K562 (cell line): ENCODE data around the gene JDP2. TPM values are rescaled to one million over a fixed set of nuclear protein-coding genes. Genes with fewer than 3 reads are reported as not detected.

ENCODE experiments used
- ATAC-seq: fragments of 200-7000 bp; cut with Tn5 transposase; 3 replicates; pipeline ENCODE4 v1.9.1; 2020; ENCODE audit warnings: moderate library complexity
- BruUV-seq: library from RNA; stranded (reverse); fragments of 400-500 nt; replicated peaks from 2 replicates; lab custom pipeline; 2021; lab: Mats Ljungman, UMichigan
- CTCF ChIA-PET: fragments of 300-600 bp; formaldehyde crosslinking; extraction: SDS; loops from one replicate; lab custom pipeline; 2021; ENCODE audit warnings: low intra/inter-chr PET ratio; lab: Yijun Ruan, JAX
- POLR2A ChIA-PET: fragments of 300-600, 350-650 bp; sonication (Branson Sonifier 250); formaldehyde crosslinking; extraction: SDS; loops from one replicate; lab custom pipeline; 2021; ENCODE audit warnings: antibody characterized with exemption, inconsistent platforms; lab: Yijun Ruan, JAX
- DNase-seq, 4 experiments: peaks; one replicate each; pipeline versions ENCODE4 v3.0.0 to v3.0.0-alpha.2; 2011 to 2018; ENCODE audit warnings: low spot score in 3 of 4, mixed read lengths in 3 of 4; ENCODE audit errors: extremely low read depth in 1 of 4
- FAIRE-seq: peaks from 2 replicates; lab custom pipeline; 2011; peaks lifted over from hg19 to GRCh38; lab: Jason Lieb, UNC
- H2AFZ ChIP-seq: 2 replicates; pipeline ENCODE4 v1.6.0; 2011; ENCODE audit warnings: low read depth, low read length, control low read depth, inconsistent platforms
- H3K27ac ChIP-seq: fragments of 200-600 bp; 3 replicates; pipeline ENCODE4 v1.8.0; 2011; ENCODE audit warnings: low read depth, mild to moderate bottlenecking, control low read depth, inconsistent platforms, low read length, moderate library complexity, mixed read lengths; ENCODE audit errors: extremely low read depth
- H3K27me3 ChIP-seq, 2 experiments: fragments of 300-600 bp in 1 of 2; 2 replicates in 1 of 2; 3 replicates in 1 of 2; pipeline versions ENCODE4 v1.6.0 to v1.8.0; 2011; ENCODE audit warnings: inconsistent platforms in 2 of 2, low read length in 2 of 2, mild to moderate bottlenecking in 1 of 2, mixed read lengths in 1 of 2, moderate library complexity in 1 of 2; ENCODE audit not compliant: control insufficient read depth in 2 of 2, insufficient read depth in 2 of 2
- H3K36me3 ChIP-seq: fragments of 300-600 bp; 3 replicates; pipeline ENCODE4 v1.8.0; 2011; ENCODE audit warnings: mild to moderate bottlenecking, low read length, inconsistent platforms; ENCODE audit not compliant: control insufficient read depth, insufficient read depth
- H3K4me1 ChIP-seq, 2 experiments: fragments of 200-600 bp in 1 of 2; replicated peaks in 1 of 2; 2 replicates in 1 of 2; 3 replicates in 1 of 2; pipeline versions ENCODE4 v1.5.1 to v1.8.0; 2011; ENCODE audit warnings: inconsistent platforms in 2 of 2, low read length in 2 of 2, mild to moderate bottlenecking in 1 of 2, mixed read lengths in 1 of 2, moderate library complexity in 1 of 2; ENCODE audit not compliant: control insufficient read depth in 2 of 2, insufficient read depth in 2 of 2
- H3K4me2 ChIP-seq: 2 replicates; pipeline ENCODE4 v1.6.1; 2011; ENCODE audit warnings: low read length, control low read depth, inconsistent platforms, mixed read lengths; ENCODE audit not compliant: insufficient read depth
- H3K4me3 ChIP-seq: fragments of 200-600 bp; sonication (generic), shearing (Covaris generic); 2 replicates; pipeline ENCODE4 v1.5.1; 2016; ENCODE audit warnings: control low read depth, inconsistent platforms
- H3K79me2 ChIP-seq: fragments of 200-600 bp; 3 replicates; pipeline ENCODE4 v1.8.0; 2011; ENCODE audit warnings: low read length, inconsistent platforms; ENCODE audit not compliant: control insufficient read depth, insufficient read depth
- H3K9ac ChIP-seq, 2 experiments: 2 replicates each; pipeline versions ENCODE4 v1.6.0 to v1.6.1; 2011; ENCODE audit warnings: low read depth in 2 of 2, low read length in 2 of 2, control low read depth in 1 of 2, inconsistent platforms in 1 of 2, mild to moderate bottlenecking in 1 of 2, mixed read lengths in 1 of 2; ENCODE audit not compliant: insufficient read depth in 1 of 2
- H3K9me1 ChIP-seq: one replicate; pipeline ENCODE4 v1.6.0; 2011; ENCODE audit warnings: inconsistent platforms, mild to moderate bottlenecking, low read length, moderate library complexity; ENCODE audit not compliant: control insufficient read depth, insufficient read depth
- H3K9me3 ChIP-seq: replicated peaks from 2 replicates; pipeline ENCODE4 v1.5.1; 2011; ENCODE audit warnings: low read depth, low read length, inconsistent platforms; ENCODE audit not compliant: control insufficient read depth, insufficient read depth
- H4K20me1 ChIP-seq: replicated peaks from 2 replicates; pipeline ENCODE4 v1.6.1; 2011; ENCODE audit warnings: low read length, inconsistent platforms, mixed read lengths; ENCODE audit not compliant: control insufficient read depth, insufficient read depth
- C11orf30 ChIP-seq: fragments of 450-650 bp; IDR thresholded peaks from 2 replicates; pipeline ENCODE4 v1.6.1; 2016; ENCODE audit warnings: low read depth, mild to moderate bottlenecking
- MAFF ChIP-seq: IDR thresholded peaks from 2 replicates; pipeline ENCODE4 v1.6.1; 2012; ENCODE audit warnings: low read length, improper control_type of control experiment
- MAFG ChIP-seq: fragments of 450-650 bp; conservative IDR thresholded peaks from 2 replicates; pipeline ENCODE4 v1.6.1; 2016; ENCODE audit warnings: missing genetic modification characterization, missing compliant biosample characterization
- MAFK ChIP-seq: IDR thresholded peaks from 2 replicates; pipeline ENCODE4 v1.6.1; 2011; ENCODE audit warnings: low read length, improper control_type of control experiment
- ZNF316 ChIP-seq: fragments of 450-650 bp; IDR thresholded peaks from 2 replicates; pipeline ENCODE4 v1.6.1; 2016
- WGBS: fragments of 100-300 bp; shearing (Covaris generic); methylation state at CpG from one replicate; pipeline ENCODE4 v1.1.6; 2016; ENCODE audit warnings: low coverage, mixed read lengths; ENCODE audit not compliant: insufficient coverage; ENCODE audit errors: missing lambda C conversion rate; 5-methylcytosine and 5-hydroxymethylcytosine counted together
- in situ Hi-C: fragments of 300-500 bp; cut with MboI; formaldehyde crosslinking; loops from 4 replicates; pipeline ENCODE4 v1.15.0; 2018; ENCODE audit warnings: inconsistent platforms, mixed read lengths
- intact Hi-C: fragments of 100-400 bp; cut with micrococcal nuclease; formaldehyde crosslinking; loops from 2 replicates; pipeline ENCODE4 v1.14.2; 2022
- polyA plus RNA-seq, 8 experiments: library from polyadenylated mRNA; depleted of rRNA in 4 of 8; stranded (reverse) in 5 of 8; unstranded in 3 of 8; fragments of >200 nt; fragmentation: Nextera tagmentation in 2 of 8; fragmentation: Illumina TruSeq in 1 of 8; extraction: Ambion mirVana in 2 of 8; extraction: Trizol in 1 of 8; gene quantifications; 2 replicates each; pipeline versions ENCODE4 v1.2.1 to v1.2.3, GENCODE V29; 2011 to 2014; ENCODE audit warnings: inconsistent platforms in 1 of 8, missing spikeins in 1 of 8
- total RNA-seq, 7 experiments: library from RNA; depleted of rRNA in 6 of 7; stranded (reverse); fragments of >200 nt in 6 of 7; fragmentation: Illumina TruSeq in 2 of 7; extraction: Trizol in 2 of 7; gene quantifications; 2 replicates each; pipeline versions ENCODE4 v1.2.1 to v1.2.3, GENCODE V29; 2011 to 2021; ENCODE audit warnings: low replicate concordance in 1 of 7
- TF ChIP-seq, protein P1 (sequence below): fragments of 450-650 bp; formaldehyde crosslinking; IDR thresholded peaks from 2 replicates; pipeline ENCODE4 v1.4.0; 2022; ENCODE audit warnings: missing genetic modification characterization
- TF ChIP-seq, protein P2 (sequence below): sonication (generic); formaldehyde crosslinking; IDR thresholded peaks from 2 replicates; pipeline ENCODE4 v1.8.0; 2022; ENCODE audit warnings: missing genetic modification reagents, mild to moderate bottlenecking, borderline replicate concordance

Gene JDP2
- total and polyA plus RNA-seq, 9 of the 15 experiments (the other 6 are each of a cell fraction or from before 2014, with no cell fraction given), result 0.27 to 13.8 (median 3.1) TPM

DNA sequence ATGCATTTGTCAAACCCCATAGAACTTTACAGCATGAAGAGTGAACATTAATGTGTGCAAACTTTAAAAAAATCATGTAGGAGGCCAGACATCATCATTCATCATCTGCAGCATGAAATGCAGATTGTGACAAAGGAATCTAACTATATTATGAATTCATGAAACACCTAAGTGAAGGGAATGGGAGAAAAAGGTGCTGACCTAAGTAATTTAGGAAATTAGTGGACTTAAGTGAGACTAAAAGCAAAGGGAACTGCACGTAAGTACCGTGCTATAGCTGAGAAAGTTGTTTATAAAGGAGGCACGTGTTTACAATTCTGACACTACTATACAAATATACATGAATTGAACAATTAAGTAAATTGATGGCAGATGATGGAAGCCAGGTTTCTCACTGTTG is 37.6 kb upstream of the JDP2 start:
- H3K4me1 ChIP-seq, result no peaks in the 10 kb centered on the region
- peak; percentile 52 for TF ChIP-seq ZNF316
- 0 out of 2 replicates have a peak, but pooled peaks have one; percentile 18 for TF ChIP-seq C11orf30
- TF ChIP-seq, protein P1, sequence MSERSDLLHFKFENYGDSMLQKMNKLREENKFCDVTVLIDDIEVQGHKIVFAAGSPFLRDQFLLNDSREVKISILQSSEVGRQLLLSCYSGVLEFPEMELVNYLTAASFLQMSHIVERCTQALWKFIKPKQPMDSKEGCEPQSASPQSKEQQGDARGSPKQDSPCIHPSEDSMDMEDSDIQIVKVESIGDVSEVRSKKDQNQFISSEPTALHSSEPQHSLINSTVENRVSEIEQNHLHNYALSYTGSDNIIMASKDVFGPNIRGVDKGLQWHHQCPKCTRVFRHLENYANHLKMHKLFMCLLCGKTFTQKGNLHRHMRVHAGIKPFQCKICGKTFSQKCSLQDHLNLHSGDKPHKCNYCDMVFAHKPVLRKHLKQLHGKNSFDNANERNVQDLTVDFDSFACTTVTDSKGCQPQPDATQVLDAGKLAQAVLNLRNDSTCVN (CRISPR knock-in tag), result no peak
- TF ChIP-seq, protein P2, sequence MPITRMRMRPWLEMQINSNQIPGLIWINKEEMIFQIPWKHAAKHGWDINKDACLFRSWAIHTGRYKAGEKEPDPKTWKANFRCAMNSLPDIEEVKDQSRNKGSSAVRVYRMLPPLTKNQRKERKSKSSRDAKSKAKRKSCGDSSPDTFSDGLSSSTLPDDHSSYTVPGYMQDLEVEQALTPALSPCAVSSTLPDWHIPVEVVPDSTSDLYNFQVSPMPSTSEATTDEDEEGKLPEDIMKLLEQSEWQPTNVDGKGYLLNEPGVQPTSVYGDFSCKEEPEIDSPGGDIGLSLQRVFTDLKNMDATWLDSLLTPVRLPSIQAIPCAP, result no peak
- peak; percentile 24; the same call in 1 of the 2 replicates for TF ChIP-seq MAFF
- TF ChIP-seq MAFK, result peak; percentile 37; the same call in 1 of the 2 replicates
- 0 out of 2 replicates have a peak, but pooled peaks have one; percentile 5 for TF ChIP-seq MAFG (tag)
- H3K27me3 ChIP-seq, result peaks cover under 1 to 16% of the 10 kb centered on the region in 2 experiments; a peak in 3 of 5 replicates
- H3K9ac ChIP-seq, result no peak overlapping the region
- no peak overlapping the region for H2AFZ ChIP-seq
- FAIRE-seq (no peak), ATAC-seq (no peak), DNase-seq (no peak)
- H3K9me3 ChIP-seq, result no peaks in the 10 kb centered on the region
- no peaks in the 10 kb centered on the region for H3K79me2 ChIP-seq
- no peaks in the 10 kb centered on the region for H3K9me1 ChIP-seq
- BruUV-seq, result no TSS peak
- intact Hi-C loops (no loop called here), in situ Hi-C loops (no loop called here)
- CTCF ChIA-PET, result no interaction called here
- H4K20me1 ChIP-seq, result no peaks in the 10 kb centered on the region
- 3% methylated on average over 3 of the region's 3 CpGs for WGBS
- H3K36me3 ChIP-seq, result no peaks in the 10 kb centered on the region
- H3K4me2 ChIP-seq, result no peak overlapping the region
- POLR2A ChIA-PET, result no interaction called here
- no peak overlapping the region for H3K27ac ChIP-seq
- no peak overlapping the region for H3K4me3 ChIP-seq
